Measurements from ENCODE around the gene DBH.

- TF ChIP-seq POLR2A (IDR thresholded peaks at IDR 0.05; ENCODE audit: low read depth, low read length) (no peak), TAF1 (IDR thresholded peaks at IDR 0.05; ENCODE audit: borderline replicate concordance, low read depth, low read length) (no peak)
Observed at GRCh38 chr9:133659516-133659915, 23.4 kb downstream of the DBH start.

Data from GM12892 (cell line).